Skeletal muscle cell (primary cell): ENCODE results near the gene CLSTN1.

Experiments used
- DNase-seq: peaks from one replicate; pipeline ENCODE4 v3.0.0-alpha.2; 2010; ENCODE audit warnings: low read depth
- H3K4me3 ChIP-seq: 2 replicates; pipeline ENCODE4 v1.5.1; 2011; ENCODE audit warnings: low read depth, mild to moderate bottlenecking, control low read depth, low read length, moderate library complexity

Gene CLSTN1

GRCh38 chr1:9744106-9744799 is 79.5 kb downstream of the CLSTN1 start:
- DNase-seq = no peak

GRCh38 chr1:9737671-9738070 is 86.1 kb downstream of the CLSTN1 start:
- no peak for DNase-seq

More at GRCh38 chr1:9744106-9744799, 79.5 kb downstream of the CLSTN1 start:
- H3K4me3 ChIP-seq = no peak overlapping the region

GRCh38 chr1:9737057-9737456 is 86.7 kb downstream of the CLSTN1 start:
- DNase-seq = no peak

More at GRCh38 chr1:9737671-9738070, 86.1 kb downstream of the CLSTN1 start:
- no peak overlapping the region for H3K4me3 ChIP-seq

GRCh38 chr1:9736241-9736640 is 87.5 kb downstream of the CLSTN1 start:
- H3K4me3 ChIP-seq = no peak overlapping the region
- no peak for DNase-seq

More at GRCh38 chr1:9737057-9737456, 86.7 kb downstream of the CLSTN1 start:
- no peak overlapping the region for H3K4me3 ChIP-seq

GRCh38 chr1:9735800-9736199 is 88.0 kb downstream of the CLSTN1 start:
- no peak for DNase-seq
- H3K4me3 ChIP-seq = no peak overlapping the region

- DNase-seq = no peak
- no peak overlapping the region for H3K4me3 ChIP-seq
These were observed 90.5 kb downstream of the CLSTN1 start for GRCh38 chr1:9733160-9733789.

- no peak for DNase-seq
- H3K4me3 ChIP-seq = no peak overlapping the region
These were observed 91.4 kb downstream of the CLSTN1 start for GRCh38 chr1:9732123-9732971.

GRCh38 chr1:9731561-9731960 is 92.2 kb downstream of the CLSTN1 start:
- no peak overlapping the region for H3K4me3 ChIP-seq
- DNase-seq = no peak

- H3K4me3 ChIP-seq = no peak overlapping the region
These were observed 92.7 kb downstream of the CLSTN1 start for GRCh38 chr1:9731051-9731537.

GRCh38 chr1:9730096-9730901 is 93.5 kb downstream of the CLSTN1 start:
- no peak for DNase-seq
- no peak overlapping the region for H3K4me3 ChIP-seq

More at GRCh38 chr1:9731051-9731537, 92.7 kb downstream of the CLSTN1 start:
- no peak for DNase-seq

- DNase-seq = no peak
- H3K4me3 ChIP-seq = no peak overlapping the region
These were observed 94.2 kb downstream of the CLSTN1 start for GRCh38 chr1:9729523-9729922.

GRCh38 chr1:9728451-9729295 is 95.1 kb downstream of the CLSTN1 start:
- H3K4me3 ChIP-seq = no peak overlapping the region
- no peak for DNase-seq

GRCh38 chr1:9726905-9727595 is 96.7 kb downstream of the CLSTN1 start:
- DNase-seq = no peak
- no peak overlapping the region for H3K4me3 ChIP-seq

- no peak overlapping the region for H3K4me3 ChIP-seq
- DNase-seq = no peak
These were observed 97.4 kb downstream of the CLSTN1 start for GRCh38 chr1:9726406-9726805.

- DNase-seq = no peak
- H3K4me3 ChIP-seq = no peak overlapping the region
These were observed 98.9 kb downstream of the CLSTN1 start for GRCh38 chr1:9724706-9725476.

GRCh38 chr1:9723926-9724325 is 99.8 kb downstream of the CLSTN1 start:
- H3K4me3 ChIP-seq = no peak overlapping the region
- no peak for DNase-seq
